ENCODE measurements around the gene ZNF341. TPM values are rescaled to one million over a fixed set of nuclear protein-coding genes. Genes with fewer than 3 reads are reported as not detected.

Gene ZNF341
- total and polyA plus RNA-seq, 9 of the 15 experiments (the other 6 are each of a cell fraction or from before 2014, with no cell fraction given): 0.08 to 2.6 (median 1.0) TPM

DNA sequence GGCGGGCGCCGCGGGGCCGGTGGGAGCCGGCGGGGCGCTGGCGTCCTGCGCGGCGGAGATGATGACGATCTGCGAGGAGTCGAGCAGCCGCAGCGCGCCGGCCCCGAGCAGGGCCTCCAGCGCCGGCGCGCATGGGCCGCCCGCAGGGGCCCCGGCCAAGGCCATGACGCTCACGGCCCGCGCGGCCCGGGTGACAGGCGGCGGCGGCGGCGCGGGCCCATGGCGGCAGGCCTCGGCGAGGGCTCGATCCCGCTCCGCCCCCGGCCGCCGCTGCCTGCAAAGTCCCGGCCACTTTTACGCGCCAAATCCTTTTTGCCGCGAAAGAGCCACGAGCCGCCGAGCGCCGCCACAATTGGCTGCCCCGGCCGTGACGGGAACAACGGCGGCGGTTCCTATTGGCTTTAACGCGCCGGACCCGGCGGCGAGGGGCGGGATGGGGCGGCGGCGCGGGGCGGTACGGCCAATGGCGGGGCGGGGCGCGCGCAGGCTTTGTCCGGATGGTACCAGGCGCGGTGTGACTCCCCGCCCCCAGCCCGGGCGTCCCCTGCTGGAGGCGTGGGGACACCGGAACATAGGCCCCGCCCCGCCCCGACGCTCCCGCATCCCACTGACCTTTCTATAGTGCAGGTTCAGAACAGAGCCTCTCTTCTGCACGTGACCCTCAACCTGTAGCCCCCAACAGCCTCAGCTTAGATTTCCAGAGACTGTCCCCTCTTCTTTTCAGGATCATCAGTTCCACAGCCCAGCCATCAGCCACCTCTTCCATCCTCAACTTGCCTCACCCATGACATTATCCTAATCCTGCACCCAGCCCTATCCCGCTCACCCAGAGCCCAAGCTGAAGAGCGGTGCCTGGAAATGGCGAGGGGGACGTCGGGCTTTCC is 45.5 kb upstream of the ZNF341 start, which contains the start of gene E2F1 (continued):
- TF ChIP-seq NEUROD1 (IDR thresholded peaks at IDR 0.05; ENCODE audit: borderline replicate concordance, low read depth, low read length, partially characterized antibody) (peak; percentile 80), RNF2 (IDR thresholded peaks at IDR 0.05) (peak; percentile 39; the same call in 1 of the 2 replicates), FOXP1 (CRISPR knock-in tag; IDR thresholded peaks at IDR 0.05) (no peak), KAT2B (IDR thresholded peaks at IDR 0.05; ENCODE audit: low read depth, low read length) (no peak), SIN3A (IDR thresholded peaks at IDR 0.05; ENCODE audit: borderline replicate concordance in 2 of 2, control insufficient read depth in 1 of 2, low read depth in 2 of 2, low read length in 2 of 2) (peak in 1 of 2 experiments; percentile 40; a peak in 1 of 4 replicates), ZNF780A (CRISPR knock-in tag; IDR thresholded peaks at IDR 0.05) (no peak), SREBF1 (IDR thresholded peaks at IDR 0.05; ENCODE audit: borderline replicate concordance, low read depth, low read length) (no peak), U2AF2 (optimal IDR thresholded peaks at IDR 0.05; ENCODE audit: low read depth, low read length) (no peak), ZKSCAN1 (IDR thresholded peaks at IDR 0.05; ENCODE audit: low read depth, low read length) (no peak), SP2 (IDR thresholded peaks at IDR 0.05; ENCODE audit: extremely low read depth, low read depth, low read length, poor library complexity, severe bottlenecking) (peak; percentile 59)
- TF ChIP-seq, protein P1, sequence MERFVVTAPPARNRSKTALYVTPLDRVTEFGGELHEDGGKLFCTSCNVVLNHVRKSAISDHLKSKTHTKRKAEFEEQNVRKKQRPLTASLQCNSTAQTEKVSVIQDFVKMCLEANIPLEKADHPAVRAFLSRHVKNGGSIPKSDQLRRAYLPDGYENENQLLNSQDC (CRISPR knock-in tag; IDR thresholded peaks at IDR 0.05): no peak
- TF ChIP-seq, protein P2, sequence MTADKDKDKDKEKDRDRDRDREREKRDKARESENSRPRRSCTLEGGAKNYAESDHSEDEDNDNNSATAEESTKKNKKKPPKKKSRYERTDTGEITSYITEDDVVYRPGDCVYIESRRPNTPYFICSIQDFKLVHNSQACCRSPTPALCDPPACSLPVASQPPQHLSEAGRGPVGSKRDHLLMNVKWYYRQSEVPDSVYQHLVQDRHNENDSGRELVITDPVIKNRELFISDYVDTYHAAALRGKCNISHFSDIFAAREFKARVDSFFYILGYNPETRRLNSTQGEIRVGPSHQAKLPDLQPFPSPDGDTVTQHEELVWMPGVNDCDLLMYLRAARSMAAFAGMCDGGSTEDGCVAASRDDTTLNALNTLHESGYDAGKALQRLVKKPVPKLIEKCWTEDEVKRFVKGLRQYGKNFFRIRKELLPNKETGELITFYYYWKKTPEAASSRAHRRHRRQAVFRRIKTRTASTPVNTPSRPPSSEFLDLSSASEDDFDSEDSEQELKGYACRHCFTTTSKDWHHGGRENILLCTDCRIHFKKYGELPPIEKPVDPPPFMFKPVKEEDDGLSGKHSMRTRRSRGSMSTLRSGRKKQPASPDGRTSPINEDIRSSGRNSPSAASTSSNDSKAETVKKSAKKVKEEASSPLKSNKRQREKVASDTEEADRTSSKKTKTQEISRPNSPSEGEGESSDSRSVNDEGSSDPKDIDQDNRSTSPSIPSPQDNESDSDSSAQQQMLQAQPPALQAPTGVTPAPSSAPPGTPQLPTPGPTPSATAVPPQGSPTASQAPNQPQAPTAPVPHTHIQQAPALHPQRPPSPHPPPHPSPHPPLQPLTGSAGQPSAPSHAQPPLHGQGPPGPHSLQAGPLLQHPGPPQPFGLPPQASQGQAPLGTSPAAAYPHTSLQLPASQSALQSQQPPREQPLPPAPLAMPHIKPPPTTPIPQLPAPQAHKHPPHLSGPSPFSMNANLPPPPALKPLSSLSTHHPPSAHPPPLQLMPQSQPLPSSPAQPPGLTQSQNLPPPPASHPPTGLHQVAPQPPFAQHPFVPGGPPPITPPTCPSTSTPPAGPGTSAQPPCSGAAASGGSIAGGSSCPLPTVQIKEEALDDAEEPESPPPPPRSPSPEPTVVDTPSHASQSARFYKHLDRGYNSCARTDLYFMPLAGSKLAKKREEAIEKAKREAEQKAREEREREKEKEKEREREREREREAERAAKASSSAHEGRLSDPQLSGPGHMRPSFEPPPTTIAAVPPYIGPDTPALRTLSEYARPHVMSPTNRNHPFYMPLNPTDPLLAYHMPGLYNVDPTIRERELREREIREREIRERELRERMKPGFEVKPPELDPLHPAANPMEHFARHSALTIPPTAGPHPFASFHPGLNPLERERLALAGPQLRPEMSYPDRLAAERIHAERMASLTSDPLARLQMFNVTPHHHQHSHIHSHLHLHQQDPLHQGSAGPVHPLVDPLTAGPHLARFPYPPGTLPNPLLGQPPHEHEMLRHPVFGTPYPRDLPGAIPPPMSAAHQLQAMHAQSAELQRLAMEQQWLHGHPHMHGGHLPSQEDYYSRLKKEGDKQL (CRISPR knock-in tag; IDR thresholded peaks at IDR 0.05; ENCODE audit: borderline replicate concordance): no peak
- TF ChIP-seq, protein P3, sequence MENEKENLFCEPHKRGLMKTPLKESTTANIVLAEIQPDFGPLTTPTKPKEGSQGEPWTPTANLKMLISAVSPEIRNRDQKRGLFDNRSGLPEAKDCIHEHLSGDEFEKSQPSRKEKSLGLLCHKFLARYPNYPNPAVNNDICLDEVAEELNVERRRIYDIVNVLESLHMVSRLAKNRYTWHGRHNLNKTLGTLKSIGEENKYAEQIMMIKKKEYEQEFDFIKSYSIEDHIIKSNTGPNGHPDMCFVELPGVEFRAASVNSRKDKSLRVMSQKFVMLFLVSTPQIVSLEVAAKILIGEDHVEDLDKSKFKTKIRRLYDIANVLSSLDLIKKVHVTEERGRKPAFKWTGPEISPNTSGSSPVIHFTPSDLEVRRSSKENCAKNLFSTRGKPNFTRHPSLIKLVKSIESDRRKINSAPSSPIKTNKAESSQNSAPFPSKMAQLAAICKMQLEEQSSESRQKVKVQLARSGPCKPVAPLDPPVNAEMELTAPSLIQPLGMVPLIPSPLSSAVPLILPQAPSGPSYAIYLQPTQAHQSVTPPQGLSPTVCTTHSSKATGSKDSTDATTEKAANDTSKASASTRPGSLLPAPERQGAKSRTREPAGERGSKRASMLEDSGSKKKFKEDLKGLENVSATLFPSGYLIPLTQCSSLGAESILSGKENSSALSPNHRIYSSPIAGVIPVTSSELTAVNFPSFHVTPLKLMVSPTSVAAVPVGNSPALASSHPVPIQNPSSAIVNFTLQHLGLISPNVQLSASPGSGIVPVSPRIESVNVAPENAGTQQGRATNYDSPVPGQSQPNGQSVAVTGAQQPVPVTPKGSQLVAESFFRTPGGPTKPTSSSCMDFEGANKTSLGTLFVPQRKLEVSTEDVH (IDR thresholded peaks at IDR 0.05; ENCODE audit: low read depth, partially characterized antibody): peak; percentile 99
- TF ChIP-seq, protein P4, sequence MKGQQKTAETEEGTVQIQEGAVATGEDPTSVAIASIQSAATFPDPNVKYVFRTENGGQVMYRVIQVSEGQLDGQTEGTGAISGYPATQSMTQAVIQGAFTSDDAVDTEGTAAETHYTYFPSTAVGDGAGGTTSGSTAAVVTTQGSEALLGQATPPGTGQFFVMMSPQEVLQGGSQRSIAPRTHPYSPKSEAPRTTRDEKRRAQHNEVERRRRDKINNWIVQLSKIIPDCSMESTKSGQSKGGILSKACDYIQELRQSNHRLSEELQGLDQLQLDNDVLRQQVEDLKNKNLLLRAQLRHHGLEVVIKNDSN (CRISPR knock-in tag; IDR thresholded peaks at IDR 0.05): peak; percentile 60

Measured in K562 (cell line).